HG03432 (cell line): ENCODE results near the gene SLC18A2.

ENCODE experiments used
- ATAC-seq: cut with Tn5 transposase; IDR thresholded peaks from one replicate; pipeline ENCODE4 v1.9.1; 2021; ENCODE audit warnings: mild to moderate bottlenecking, moderate library complexity; ENCODE audit not compliant: unreplicated experiment

Gene SLC18A2

GRCh38 chr10:117237401-117237991 is 3.4 kb upstream of the SLC18A2 start:
- ATAC-seq, result no peak

- no peak for ATAC-seq
These were observed 1.9 kb upstream of the SLC18A2 start for GRCh38 chr10:117239051-117239450.

- ATAC-seq, result no peak
These were observed 943 bp upstream of the SLC18A2 start for GRCh38 chr10:117239721-117240620.

- no peak for ATAC-seq
These were observed 888 bp downstream of the SLC18A2 start for GRCh38 chr10:117241541-117242462.

- no peak for ATAC-seq
These were observed 1.5 kb downstream of the SLC18A2 start for GRCh38 chr10:117242463-117242832.

- ATAC-seq, result no peak
These were observed 6.2 kb downstream of the SLC18A2 start for GRCh38 chr10:117246997-117247671.

GRCh38 chr10:117248750-117249465 is 8.0 kb downstream of the SLC18A2 start:
- ATAC-seq, result no peak

- ATAC-seq, result peak; percentile 73
These were observed 8.7 kb downstream of the SLC18A2 start for GRCh38 chr10:117249493-117250093.

- no peak for ATAC-seq
These were observed 9.5 kb downstream of the SLC18A2 start for GRCh38 chr10:117250411-117250810.

GRCh38 chr10:117253908-117254307 is 13.0 kb downstream of the SLC18A2 start:
- no peak for ATAC-seq

GRCh38 chr10:117254338-117254737 is 13.4 kb downstream of the SLC18A2 start:
- no peak for ATAC-seq

GRCh38 chr10:117254774-117255735 is 14.1 kb downstream of the SLC18A2 start:
- ATAC-seq, result no peak

GRCh38 chr10:117255835-117256460 is 15.0 kb downstream of the SLC18A2 start:
- ATAC-seq, result no peak

- no peak for ATAC-seq
These were observed 16.0 kb downstream of the SLC18A2 start for GRCh38 chr10:117256910-117257309.

- no peak for ATAC-seq
These were observed 16.8 kb downstream of the SLC18A2 start for GRCh38 chr10:117257721-117258120.

- no peak for ATAC-seq
These were observed 18.4 kb downstream of the SLC18A2 start for GRCh38 chr10:117259279-117259678.

GRCh38 chr10:117260084-117260483 is 19.2 kb downstream of the SLC18A2 start:
- no peak for ATAC-seq

- no peak for ATAC-seq
These were observed 20.6 kb downstream of the SLC18A2 start for GRCh38 chr10:117261501-117261900.
